MCF 10A (cell line): ENCODE measurements around the gene PECR. TPM values are rescaled to one million over a fixed set of nuclear protein-coding genes. Genes with fewer than 3 reads are reported as not detected.

Source experiments
- BruUV-seq: library from RNA; stranded (reverse); fragments of 400-500 nt; replicated peaks from 2 replicates; lab custom pipeline; 2021; lab: Mats Ljungman, UMichigan
- CTCF ChIA-PET: fragments of 300-600 bp; sonication (Branson Sonifier 250); formaldehyde crosslinking; extraction: SDS; loops from one replicate; lab custom pipeline; 2021; ENCODE audit warnings: antibody characterized with exemption, inconsistent platforms; lab: Yijun Ruan, JAX
- POLR2A ChIA-PET: fragments of 300-600, 350-650 bp; sonication (Branson Sonifier 250); formaldehyde crosslinking; extraction: SDS; loops from one replicate; lab custom pipeline; 2020; ENCODE audit warnings: antibody characterized with exemption, inconsistent platforms; lab: Yijun Ruan, JAX
- DNase-seq: peaks from one replicate; pipeline ENCODE4 v3.0.0-alpha.2; 2018; ENCODE audit not compliant: unreplicated experiment
- H3K27ac Mint-ChIP-seq: one replicate; pipeline ENCODE4 v1.8.0; 2022; ENCODE audit warnings: mild to moderate bottlenecking, low read depth, mixed read lengths; ENCODE audit not compliant: unreplicated experiment
- H3K27me3 Mint-ChIP-seq: one replicate; pipeline ENCODE4 v1.8.0; 2022; ENCODE audit warnings: mixed read lengths; ENCODE audit not compliant: insufficient read depth, unreplicated experiment
- H3K36me3 Mint-ChIP-seq: one replicate; pipeline ENCODE4 v1.8.0; 2022; ENCODE audit warnings: mild to moderate bottlenecking, moderate library complexity, mixed read lengths; ENCODE audit not compliant: insufficient read depth, unreplicated experiment
- H3K4me1 Mint-ChIP-seq: one replicate; pipeline ENCODE4 v1.8.0; 2022; ENCODE audit warnings: mixed read lengths; ENCODE audit not compliant: insufficient read depth, unreplicated experiment
- H3K4me3 Mint-ChIP-seq: one replicate; pipeline ENCODE4 v1.8.0; 2022; ENCODE audit warnings: mild to moderate bottlenecking, moderate library complexity, mixed read lengths; ENCODE audit not compliant: unreplicated experiment
- H3K9me3 Mint-ChIP-seq: one replicate; pipeline ENCODE4 v1.8.0; 2022; ENCODE audit warnings: mixed read lengths; ENCODE audit not compliant: unreplicated experiment
- CTCF ChIP-seq: fragments of 200-600 bp; IDR thresholded peaks from one replicate; pipeline ENCODE4 v1.8.0; 2022; ENCODE audit warnings: antibody characterized with exemption, mild to moderate bottlenecking; ENCODE audit not compliant: unreplicated experiment
- intact Hi-C: fragments of 100-400 bp; cut with micrococcal nuclease; formaldehyde crosslinking; loops from 2 replicates; pipeline ENCODE4 v1.14.1; 2022
- total RNA-seq: library from RNA; stranded (reverse); gene quantifications from 2 replicates; pipeline ENCODE4 v1.2.3, GENCODE V29; 2022

The PECR gene
- total RNA-seq, 1 experiment from 2014 or later = 8.3 TPM

DNA sequence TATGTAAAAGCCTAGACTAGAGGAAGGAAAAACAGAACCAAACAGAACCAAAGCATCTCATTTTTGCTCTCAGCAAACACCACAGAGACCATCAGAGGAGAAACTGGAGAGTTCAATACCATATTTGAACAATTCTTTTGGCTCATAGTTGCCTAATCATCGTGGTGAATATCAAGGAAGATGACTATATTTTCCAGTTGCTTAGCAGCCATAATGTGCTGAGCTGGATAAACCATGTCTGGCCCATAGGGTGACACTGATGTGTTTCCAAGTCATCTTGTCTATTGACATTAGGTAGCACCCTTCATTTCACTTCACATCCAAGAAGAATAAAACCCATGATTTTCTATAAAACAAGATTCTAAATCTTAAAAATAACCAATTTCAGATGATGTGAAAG, 21.6 kb upstream of the PECR start:
- Mint-ChIP-seq H3K27ac (no peak overlapping the region), H3K27me3 (peaks cover 14% of the 10 kb centered on the region), H3K36me3 (no peaks in the 10 kb centered on the region), H3K4me3 (no peak overlapping the region), H3K9me3 (no peaks in the 10 kb centered on the region), H3K4me1 (no peaks in the 10 kb centered on the region)
- no peak for TF ChIP-seq CTCF
- CTCF ChIA-PET = interaction anchor here (0.6 kb wide), 1 partner anchor 155 kb away, joined by 3 read pairs; no protein-coding TSS in a partner anchor
- POLR2A ChIA-PET = interaction anchor here (0.6 to 1.1 kb wide), 2 partner anchors 14 to 35 kb away, joined by 3 read pairs; no protein-coding TSS in a partner anchor
- intact Hi-C loops = loop anchor here (10.0 kb wide), 1 partner anchor 68 kb away; no protein-coding TSS in a partner anchor
- BruUV-seq = no TSS peak
- DNase-seq = no peak

GRCh38 chr2:216101109-216101508, 19.5 kb upstream of the PECR start:
- TF ChIP-seq CTCF = no peak
- ChIA-PET POLR2A (interaction anchor here (0.6 kb wide), 1 partner anchor 87 kb away, joined by 3 read pairs; no protein-coding TSS in a partner anchor), CTCF (interaction anchor here (0.6 to 0.9 kb wide), 3 partner anchors 8 to 33 kb away, joined by 3 to 5 read pairs (median 3); partner anchors contain the start of gene XRCC5)
- Mint-ChIP-seq H3K4me3 (no peak overlapping the region), H3K27me3 (peaks cover 16% of the 10 kb centered on the region), H3K9me3 (no peaks in the 10 kb centered on the region), H3K36me3 (no peaks in the 10 kb centered on the region), H3K4me1 (no peaks in the 10 kb centered on the region), H3K27ac (no peak overlapping the region)
- no TSS peak for BruUV-seq
- intact Hi-C loops = loop anchor here (10.0 kb wide), 1 partner anchor 66 kb away; no protein-coding TSS in a partner anchor
- no peak for DNase-seq

DNA sequence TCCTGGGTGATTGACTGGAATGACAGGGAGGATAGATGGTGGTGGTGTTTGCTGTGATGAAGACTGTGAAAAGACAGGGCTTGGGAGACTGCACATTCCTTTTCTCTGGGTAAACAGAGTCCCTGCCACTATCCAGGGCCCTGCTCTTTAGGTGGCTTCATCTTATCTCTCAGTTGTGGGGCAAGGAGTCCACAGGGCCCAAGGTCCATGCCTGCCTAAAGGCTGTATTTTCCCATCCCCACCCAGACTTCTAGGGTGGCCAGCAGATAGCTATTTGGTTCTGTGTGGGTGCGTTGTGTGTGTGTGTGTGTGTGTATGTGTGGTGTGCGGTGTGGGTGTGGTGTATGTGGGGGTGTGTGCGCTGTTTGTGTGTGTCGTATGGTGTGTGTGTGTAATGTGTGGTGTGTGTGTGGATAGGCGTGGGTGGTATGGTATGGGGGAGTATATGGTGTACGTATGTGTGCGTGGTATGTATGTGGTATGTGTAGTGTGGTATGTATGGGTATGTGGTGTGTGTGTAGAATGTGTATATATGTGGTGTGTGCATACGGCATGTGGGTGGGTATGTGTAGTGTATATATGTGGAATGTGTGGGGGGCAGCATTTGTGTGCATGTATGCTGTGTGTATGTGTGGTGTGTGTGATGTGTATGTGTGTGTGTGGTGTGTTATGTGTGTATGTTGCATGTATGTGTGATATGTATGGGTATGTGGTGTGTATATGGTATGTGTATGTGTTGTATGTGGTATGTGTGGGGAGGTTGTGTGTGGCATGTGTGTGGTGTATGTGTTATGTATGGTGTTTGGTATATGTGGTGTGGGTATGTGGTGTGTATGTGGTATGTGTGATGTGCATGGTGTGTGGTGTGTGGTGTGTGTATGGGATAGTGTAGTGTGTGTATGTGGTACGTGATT, 17.1 kb upstream of the PECR start:
- intact Hi-C loops = no loop called here
- CTCF ChIA-PET = interaction anchor here (0.5 kb wide), 1 partner anchor 15 kb away, joined by 4 read pairs; no protein-coding TSS in a partner anchor
- H3K27me3 Mint-ChIP-seq = peaks cover 24% of the 10 kb centered on the region
- H3K36me3 Mint-ChIP-seq = no peaks in the 10 kb centered on the region
- no peak for DNase-seq
- POLR2A ChIA-PET = no interaction called here
- no peak overlapping the region for H3K27ac Mint-ChIP-seq
- BruUV-seq = no TSS peak
- no peak for TF ChIP-seq CTCF
- no peaks in the 10 kb centered on the region for H3K4me1 Mint-ChIP-seq
- H3K9me3 Mint-ChIP-seq = no peaks in the 10 kb centered on the region
- H3K4me3 Mint-ChIP-seq = no peak overlapping the region

DNA sequence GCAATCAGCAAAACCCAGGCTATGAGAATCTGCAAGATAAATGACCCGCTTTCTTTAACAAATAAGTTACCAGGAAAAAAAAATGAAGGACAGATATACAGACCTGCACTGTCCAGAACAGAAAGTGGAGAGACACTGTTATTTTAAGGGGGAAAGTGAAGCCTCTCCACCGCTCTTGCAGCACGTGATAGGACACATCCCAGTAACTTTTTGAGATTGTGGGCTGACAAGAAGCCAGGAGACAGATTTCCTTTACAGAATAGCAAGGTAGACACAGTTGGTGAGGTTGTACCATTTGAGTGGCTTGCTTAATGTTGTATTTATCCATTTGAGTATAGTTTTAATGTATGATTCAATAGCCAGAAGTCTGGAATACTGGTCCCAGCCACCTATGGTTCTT, 13.1 kb upstream of the PECR start:
- BruUV-seq = no TSS peak
- ChIA-PET CTCF (interaction anchor here (0.6 kb wide), 1 partner anchor 1185 kb away, joined by 3 read pairs; no protein-coding TSS in a partner anchor), POLR2A (interaction anchor here (1.0 kb wide), 1 partner anchor 14 kb away, joined by 7 read pairs; the partner anchor contains the start of genes PECR and TMEM169)
- H3K27me3 Mint-ChIP-seq = peaks cover 10% of the 10 kb centered on the region
- no peak overlapping the region for H3K4me3 Mint-ChIP-seq
- no peak for DNase-seq
- no peak overlapping the region for H3K27ac Mint-ChIP-seq
- TF ChIP-seq CTCF = no peak
- H3K4me1 Mint-ChIP-seq = no peaks in the 10 kb centered on the region
- no peaks in the 10 kb centered on the region for H3K36me3 Mint-ChIP-seq
- no peaks in the 10 kb centered on the region for H3K9me3 Mint-ChIP-seq
- intact Hi-C loops = no loop called here
